Tibial nerve (tissue), 4 donors: ENCODE results near the gene BCAS3. TPM values are rescaled to one million over a fixed set of nuclear protein-coding genes. Genes with fewer than 3 reads are reported as not detected.

Experiments used
- DNase-seq, 2 donors: peaks; one replicate each; pipeline ENCODE4 v3.0.0-alpha.2; 2019; ENCODE audit warnings: low spot score in 2 of 2
- H3K27ac ChIP-seq, 4 donors: fragments of 200-600 bp; sonication (generic) in 3 of 4; one replicate each; pipeline ENCODE4 v1.5.1; 2017 to 2019; ENCODE audit warnings: mild to moderate bottlenecking in 1 of 4
- H3K27me3 ChIP-seq, 2 donors: fragments of 200-600 bp; sonication (generic) in 1 of 2; one replicate each; pipeline versions ENCODE4 v1.5.1 to v1.6.0; 2017 to 2019
- H3K36me3 ChIP-seq, 3 donors: fragments of 200-600 bp; sonication (generic); one replicate each; pipeline ENCODE4 v1.5.1; 2018 to 2019
- H3K4me1 ChIP-seq, 4 donors: fragments of 200-600 bp; sonication (generic) in 3 of 4; one replicate each; pipeline ENCODE4 v1.5.1; 2017 to 2019
- H3K4me3 ChIP-seq, 4 donors: fragments of 200-600 bp; sonication (generic) in 3 of 4; one replicate each; pipeline ENCODE4 v1.5.1; 2017 to 2019; ENCODE audit warnings: mild to moderate bottlenecking in 1 of 4, moderate library complexity in 1 of 4
- H3K9me3 ChIP-seq, 4 donors: fragments of 200-600 bp; sonication (generic) in 3 of 4; one replicate each; pipeline ENCODE4 v1.5.1; 2017 to 2019
- CTCF ChIP-seq, 5 experiments: fragments of 200-600 bp in 3 of 5; fragments of 450-650 bp in 2 of 5; sonication (generic) in 3 of 5; IDR thresholded peaks; one replicate each; pipeline ENCODE4 v1.5.1; 2016 to 2019; ENCODE audit warnings: antibody characterized with exemption in 5 of 5, mild to moderate bottlenecking in 3 of 5, moderate library complexity in 2 of 5
- EP300 ChIP-seq, 2 donors: sonication (generic); formaldehyde crosslinking; IDR thresholded peaks; one replicate each; pipeline ENCODE4 v1.6.1; 2017; ENCODE audit warnings: antibody characterized with exemption in 2 of 2, mild to moderate bottlenecking in 1 of 2
- POLR2A ChIP-seq, 2 donors: fragments of 450-650 bp; IDR thresholded peaks; one replicate each; pipeline ENCODE4 v1.6.1; 2017; ENCODE audit warnings: antibody characterized with exemption in 2 of 2, mild to moderate bottlenecking in 2 of 2, moderate library complexity in 2 of 2
- WGBS, 2 donors: methylation state at CpG; one replicate each; pipeline ENCODE4 v1.1.5; 2018; 5-methylcytosine and 5-hydroxymethylcytosine counted together
- total RNA-seq, 4 donors: library from RNA; depleted of rRNA; stranded (reverse); fragments of >200 nt; gene quantifications; one replicate each; pipeline ENCODE4 v1.1.0, GENCODE V29; 2016

BCAS3 gene
- total RNA-seq, 4 donors from 2014 or later = 26.4 to 48.1 (median 44.8) TPM

- Histone ChIP-seq H3K4me1 (peaks cover 0 to 16% (median 10%) of the 10 kb centered on the region in 4 donors), H3K27me3 (peaks cover 0 to 52% of the 10 kb centered on the region in 2 donors), H3K27ac (no peak overlapping the region), H3K36me3 (no peaks in the 10 kb centered on the region), H3K9me3 (no peaks in the 10 kb centered on the region), H3K4me3 (no peak overlapping the region)
- WGBS, 2 donors = 89 to 90% methylated on average over 4 of the region's 4 CpGs
- DNase-seq = no peak
- TF ChIP-seq POLR2A (IDR thresholded peaks at IDR 0.05) (no peak), EP300 (IDR thresholded peaks at IDR 0.05) (no peak), CTCF (IDR thresholded peaks at IDR 0.05) (no peak)
Observed at GRCh38 chr17:61420745-61421398, 743.2 kb downstream of the BCAS3 start.

GRCh38 chr17:61421460-61421859 is 743.8 kb downstream of the BCAS3 start:
- WGBS, 2 donors = 83 to 86% methylated on average over 4 of the region's 4 CpGs
- H3K4me3 ChIP-seq = no peak overlapping the region
- peaks cover 0 to 57% of the 10 kb centered on the region in 2 donors for H3K27me3 ChIP-seq
- H3K4me1 ChIP-seq = peaks cover 0 to 11% (median 10%) of the 10 kb centered on the region in 4 donors
- TF ChIP-seq POLR2A (IDR thresholded peaks at IDR 0.05) (no peak), CTCF (IDR thresholded peaks at IDR 0.05) (no peak), EP300 (IDR thresholded peaks at IDR 0.05) (no peak)
- no peaks in the 10 kb centered on the region for H3K36me3 ChIP-seq
- DNase-seq = no peak
- no peak overlapping the region for H3K27ac ChIP-seq
- no peaks in the 10 kb centered on the region for H3K9me3 ChIP-seq

- peaks cover 0 to 3% (median 2%) of the 10 kb centered on the region in 4 donors for H3K4me1 ChIP-seq
- 71 to 74% methylated on average over 5 of the region's 5 CpGs for WGBS, 2 donors
- H3K36me3 ChIP-seq = no peaks in the 10 kb centered on the region
- no peak for DNase-seq
- no peaks in the 10 kb centered on the region for H3K9me3 ChIP-seq
- peaks cover 0 to 65% of the 10 kb centered on the region in 2 donors for H3K27me3 ChIP-seq
- H3K27ac ChIP-seq = no peak overlapping the region
- TF ChIP-seq POLR2A (IDR thresholded peaks at IDR 0.05) = no peak
- no peak for TF ChIP-seq CTCF (IDR thresholded peaks at IDR 0.05)
- TF ChIP-seq EP300 (IDR thresholded peaks at IDR 0.05) = no peak
- no peak overlapping the region for H3K4me3 ChIP-seq
Observed at GRCh38 chr17:61422116-61422799, 744.6 kb downstream of the BCAS3 start.

GRCh38 chr17:61422869-61423268 is 745.2 kb downstream of the BCAS3 start:
- DNase-seq = no peak
- no peaks in the 10 kb centered on the region for H3K36me3 ChIP-seq
- no peak overlapping the region for H3K27ac ChIP-seq
- H3K27me3 ChIP-seq = peaks cover 0 to 60% of the 10 kb centered on the region in 2 donors
- 45 to 57% methylated on average over 2 of the region's 2 CpGs for WGBS, 2 donors
- H3K4me1 ChIP-seq = no peaks in the 10 kb centered on the region
- no peak for TF ChIP-seq CTCF (IDR thresholded peaks at IDR 0.05)
- no peaks in the 10 kb centered on the region for H3K9me3 ChIP-seq
- H3K4me3 ChIP-seq = no peak overlapping the region

- H3K36me3 ChIP-seq = no peaks in the 10 kb centered on the region
- 76 to 85% methylated on average over 10 of the region's 10 CpGs for WGBS, 2 donors
- H3K9me3 ChIP-seq = no peaks in the 10 kb centered on the region
- no peak overlapping the region for H3K27ac ChIP-seq
- no peaks in the 10 kb centered on the region for H3K4me1 ChIP-seq
- no peak overlapping the region for H3K4me3 ChIP-seq
- no peak for DNase-seq
- peaks cover 0 to 60% of the 10 kb centered on the region in 2 donors for H3K27me3 ChIP-seq
- TF ChIP-seq CTCF (IDR thresholded peaks at IDR 0.05) = no peak
- TF ChIP-seq EP300 (IDR thresholded peaks at IDR 0.05) = no peak
- TF ChIP-seq POLR2A (IDR thresholded peaks at IDR 0.05) = no peak
Observed at GRCh38 chr17:61423967-61424649, 746.5 kb downstream of the BCAS3 start.
